Ishikawa (cell line): ENCODE results near the gene KCNIP4.

Experiments used
- CEBPB ChIP-seq: IDR thresholded peaks from 2 replicates; pipeline ENCODE4 v1.6.1; 2012
- CREB1 ChIP-seq: IDR thresholded peaks from 2 replicates; pipeline ENCODE4 v1.6.1; 2012; ENCODE audit warnings: low read depth
- EGR1 ChIP-seq: IDR thresholded peaks from 2 replicates; pipeline ENCODE4 v1.6.1; 2012
- EP300 ChIP-seq: IDR thresholded peaks from 2 replicates; pipeline ENCODE4 v1.6.1; 2012; ENCODE audit warnings: borderline replicate concordance
- FOXM1 ChIP-seq: IDR thresholded peaks from 2 replicates; pipeline ENCODE4 v1.6.1; 2012; ENCODE audit warnings: low read depth, borderline replicate concordance
- MAX ChIP-seq: IDR thresholded peaks from 2 replicates; pipeline ENCODE4 v1.6.1; 2012
- NFIC ChIP-seq: IDR thresholded peaks from 2 replicates; pipeline ENCODE4 v1.6.1; 2012
- RAD21 ChIP-seq: IDR thresholded peaks from 2 replicates; pipeline ENCODE4 v1.6.1; 2012; ENCODE audit warnings: low read depth
- REST ChIP-seq: IDR thresholded peaks from 2 replicates; pipeline ENCODE4 v1.6.1; 2012; ENCODE audit warnings: low read depth, mild to moderate bottlenecking
- TAF1 ChIP-seq: IDR thresholded peaks from 2 replicates; pipeline ENCODE4 v1.6.1; 2012; ENCODE audit warnings: low read depth, mild to moderate bottlenecking
- TCF12 ChIP-seq: IDR thresholded peaks from 2 replicates; pipeline ENCODE4 v1.6.1; 2012; ENCODE audit warnings: low read depth
- TEAD4 ChIP-seq: IDR thresholded peaks from 2 replicates; pipeline ENCODE4 v1.6.1; 2012
- USF1 ChIP-seq: IDR thresholded peaks from 2 replicates; pipeline ENCODE4 v1.6.1; 2012
- YY1 ChIP-seq: IDR thresholded peaks from 2 replicates; pipeline ENCODE4 v1.6.1; 2012; ENCODE audit warnings: low read depth
- ZBTB7A ChIP-seq: IDR thresholded peaks from 2 replicates; pipeline ENCODE4 v1.6.1; 2012; ENCODE audit warnings: low read depth

Gene KCNIP4

GRCh38 chr4:21097026-21097425, 851.5 kb downstream of the KCNIP4 start:
- TF ChIP-seq FOXM1 (no peak), ZBTB7A (no peak), CEBPB (no peak), MAX (no peak), YY1 (no peak), CREB1 (no peak), NFIC (no peak)

GRCh38 chr4:21092531-21092930, 856.0 kb downstream of the KCNIP4 start:
- TF ChIP-seq TCF12 (no peak), USF1 (no peak), EGR1 (no peak), CREB1 (no peak), RAD21 (no peak), TEAD4 (no peak), MAX (no peak), TAF1 (no peak), NFIC (no peak), YY1 (no peak), CEBPB (no peak), FOXM1 (no peak), REST (no peak), EP300 (no peak), ZBTB7A (no peak)

GRCh38 chr4:21090094-21090666, 858.4 kb downstream of the KCNIP4 start:
- no peak for TF ChIP-seq CREB1

GRCh38 chr4:21083413-21083812, 865.2 kb downstream of the KCNIP4 start:
- TF ChIP-seq YY1 (no peak), NFIC (no peak), CEBPB (no peak), MAX (no peak), EP300 (no peak), RAD21 (no peak), TCF12 (no peak), FOXM1 (no peak), TAF1 (no peak), USF1 (no peak), REST (no peak), CREB1 (no peak), EGR1 (no peak), TEAD4 (no peak), ZBTB7A (no peak)

GRCh38 chr4:21077967-21078366, 870.6 kb downstream of the KCNIP4 start:
- TF ChIP-seq NFIC (no peak), MAX (no peak), TAF1 (no peak), USF1 (no peak), REST (no peak), ZBTB7A (no peak), TCF12 (no peak), CREB1 (no peak)
